ENCODE measurements around the gene GPR132. TPM values are rescaled to one million over a fixed set of nuclear protein-coding genes. Genes with fewer than 3 reads are reported as not detected.
A peak's percentile ranks its signal among the peaks of the same experiment; 100 is the strongest.

The GPR132 gene
- total and polyA plus RNA-seq, 10 of the 15 experiments (the other 5 are each of a cell fraction or from before 2014, with no cell fraction given): 1.9 to 49.3 (median 20.4) TPM

GRCh38 chr14:105026033-105026785 lies 39.0 kb downstream of the GPR132 start (continued):
- TF ChIP-seq SMC3 (IDR thresholded peaks at IDR 0.05; ENCODE audit: borderline replicate concordance, low read length) (no peak), MTA3 (IDR thresholded peaks at IDR 0.05; ENCODE audit: borderline replicate concordance, low read length) (peak; percentile 72; the same call in 1 of the 2 replicates), JUND (IDR thresholded peaks at IDR 0.05; ENCODE audit: low read depth, low read length) (no peak), ATF7 (IDR thresholded peaks at IDR 0.05; ENCODE audit: low read depth) (peak; percentile 75), NRF1 (conservative IDR thresholded peaks at IDR 0.05; ENCODE audit: low read depth, low read length) (no peak), EGR1 (IDR thresholded peaks at IDR 0.05; ENCODE audit: borderline replicate concordance in 1 of 2, low read depth in 2 of 2, low read length in 2 of 2) (no peak), NFXL1 (IDR thresholded peaks at IDR 0.05; ENCODE audit: borderline replicate concordance) (no peak), NBN (IDR thresholded peaks at IDR 0.05) (peak; percentile 69; the same call in 1 of the 2 replicates), MEF2A (IDR thresholded peaks at IDR 0.05; ENCODE audit: insufficient read depth, low read depth, low read length) (0 out of 2 replicates have a peak, but pooled peaks have one; percentile 10), YY1 (IDR thresholded peaks at IDR 0.05; ENCODE audit: low read depth, low read length) (0 out of 2 replicates have a peak, but pooled peaks have one; percentile 35), SREBF2 (IDR thresholded peaks at IDR 0.05; ENCODE audit: low read length) (no peak), BHLHE40 (IDR thresholded peaks at IDR 0.05; ENCODE audit: borderline replicate concordance in 1 of 2, low read depth in 2 of 2, low read length in 1 of 2) (peak; percentile 16 to 27; a peak in 1 of 4 replicates), E2F4 (IDR thresholded peaks at IDR 0.05; ENCODE audit: low read depth, low read length) (no peak), CEBPZ (IDR thresholded peaks at IDR 0.05; ENCODE audit: low read depth, low read length) (no peak), NFIC (IDR thresholded peaks at IDR 0.05; ENCODE audit: low read depth, low read length) (peak; percentile 89), IKZF1 (conservative IDR thresholded peaks at IDR 0.05) (peak; percentile 63), EED (IDR thresholded peaks at IDR 0.05; ENCODE audit: low read depth) (peak; percentile 50; the same call in 1 of the 2 replicates), KDM1A (IDR thresholded peaks at IDR 0.05; ENCODE audit: borderline replicate concordance) (no peak), BCL11A (IDR thresholded peaks at IDR 0.05; ENCODE audit: low read depth, low read length) (0 out of 2 replicates have a peak, but pooled peaks have one; percentile 63), CBX3 (IDR thresholded peaks at IDR 0.05; ENCODE audit: borderline replicate concordance, low read depth) (no peak), FOXM1 (IDR thresholded peaks at IDR 0.05; ENCODE audit: low read depth, low read length) (peak; percentile 77), TCF12 (IDR thresholded peaks at IDR 0.05; ENCODE audit: low read depth, low read length) (no peak), SKIL (IDR thresholded peaks at IDR 0.05; ENCODE audit: low read depth, poor library complexity, severe bottlenecking) (peak; percentile 24)
